ENCODE measurements around the gene SLC9A1.

Gene SLC9A1

DNA sequence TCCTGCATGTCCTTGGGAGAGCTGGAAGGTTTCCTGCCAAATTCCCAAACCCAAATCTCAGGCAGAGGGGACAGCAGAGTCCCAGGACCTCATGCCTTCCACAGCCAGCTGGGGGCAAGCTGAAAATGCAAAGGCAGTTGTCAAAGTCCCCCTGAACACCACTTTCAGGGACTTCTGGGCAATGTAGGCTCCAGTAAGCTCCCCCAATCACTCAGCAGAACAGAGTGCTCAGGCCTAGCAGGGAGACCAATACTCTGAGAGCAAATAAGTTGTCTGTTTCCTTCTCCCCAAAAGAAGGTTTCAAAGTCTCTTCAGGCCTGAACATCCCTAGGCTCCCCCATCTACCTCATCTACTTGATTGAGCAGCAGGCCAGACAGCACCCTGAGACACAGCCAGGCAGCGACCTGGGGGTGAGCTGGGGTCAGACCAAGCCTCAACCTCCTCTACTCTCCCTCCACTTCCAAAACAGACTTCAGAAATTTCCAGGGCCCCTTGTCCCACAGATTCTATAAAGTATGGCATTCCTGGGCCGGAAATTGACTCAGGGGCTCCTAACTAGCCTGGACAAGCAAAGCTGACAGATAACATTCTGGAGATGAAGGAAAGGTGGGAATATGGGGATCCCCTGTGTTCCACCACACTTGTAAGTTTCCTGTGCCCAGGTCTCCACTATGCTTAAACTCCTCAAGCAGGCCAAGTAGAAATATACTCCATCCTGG is 1.9 kb downstream of the SLC9A1 start:
- peaks cover 61 to 68% of the 10 kb centered on the region in 2 donors for H3K4me1 ChIP-seq (ENCODE audit: control insufficient read depth in 1 of 2, insufficient read depth in 2 of 2, low read length in 2 of 2)
- no peak overlapping the region for H3K27ac ChIP-seq (ENCODE audit: low read depth, low read length)
- H3K36me3 ChIP-seq (ENCODE audit: control insufficient read depth in 1 of 2, insufficient read depth in 2 of 2, low read length in 2 of 2), result no peaks in the 10 kb centered on the region
- H3K9me3 ChIP-seq (ENCODE audit: control insufficient read depth in 1 of 2, low read length in 2 of 2), result no peaks in the 10 kb centered on the region
- H3K4me3 ChIP-seq (ENCODE audit: low read depth in 1 of 2, low read length in 2 of 2), result peak overlapping the region; percentile 74 to 82
- H3K27me3 ChIP-seq (ENCODE audit: control insufficient read depth in 1 of 2, insufficient read depth in 2 of 2, low read length in 2 of 2), result no peaks in the 10 kb centered on the region
- peak overlapping the region; percentile 93 to 95 for H3K9ac ChIP-seq (ENCODE audit: low read depth in 1 of 2, low read length in 2 of 2)

GRCh38 chr1:27152004-27152828 is 2.7 kb downstream of the SLC9A1 start:
- peak overlapping the region; percentile 93 to 95 for H3K9ac ChIP-seq (ENCODE audit: low read depth in 1 of 2, low read length in 2 of 2)
- peak overlapping the region; percentile 74 to 82 for H3K4me3 ChIP-seq (ENCODE audit: low read depth in 1 of 2, low read length in 2 of 2)
- no peaks in the 10 kb centered on the region for H3K36me3 ChIP-seq (ENCODE audit: control insufficient read depth in 1 of 2, insufficient read depth in 2 of 2, low read length in 2 of 2)
- no peaks in the 10 kb centered on the region for H3K27me3 ChIP-seq (ENCODE audit: control insufficient read depth in 1 of 2, insufficient read depth in 2 of 2, low read length in 2 of 2)
- H3K27ac ChIP-seq (ENCODE audit: low read depth, low read length), result no peak overlapping the region
- H3K4me1 ChIP-seq (ENCODE audit: control insufficient read depth in 1 of 2, insufficient read depth in 2 of 2, low read length in 2 of 2), result peaks cover 61 to 68% of the 10 kb centered on the region in 2 donors
- H3K9me3 ChIP-seq (ENCODE audit: control insufficient read depth in 1 of 2, low read length in 2 of 2), result no peaks in the 10 kb centered on the region

DNA sequence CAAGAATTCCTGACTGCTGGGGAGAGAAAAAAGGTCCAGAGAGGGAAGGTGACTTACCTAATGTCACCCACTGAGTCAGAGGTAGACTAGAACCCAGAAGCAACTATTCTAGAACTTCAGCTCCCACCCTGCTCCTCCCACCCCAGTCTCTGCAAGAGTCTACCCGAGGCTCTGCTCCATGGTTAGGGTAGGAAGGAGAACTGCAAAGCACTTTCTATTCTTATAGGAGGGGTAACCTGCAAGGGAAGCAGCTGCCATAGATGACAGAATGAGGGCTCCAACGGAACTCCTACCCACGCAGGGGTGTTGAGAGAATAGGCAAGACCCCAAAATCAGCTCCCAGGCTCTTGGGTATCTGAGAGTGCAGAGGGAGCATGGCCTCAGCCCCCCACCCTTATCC is 4.3 kb downstream of the SLC9A1 start:
- H3K27me3 ChIP-seq (ENCODE audit: control insufficient read depth in 1 of 2, insufficient read depth in 2 of 2, low read length in 2 of 2), result no peaks in the 10 kb centered on the region
- H3K36me3 ChIP-seq (ENCODE audit: control insufficient read depth in 1 of 2, insufficient read depth in 2 of 2, low read length in 2 of 2), result no peaks in the 10 kb centered on the region
- H3K9ac ChIP-seq (ENCODE audit: low read depth in 1 of 2, low read length in 2 of 2), result no peak overlapping the region
- no peaks in the 10 kb centered on the region for H3K9me3 ChIP-seq (ENCODE audit: control insufficient read depth in 1 of 2, low read length in 2 of 2)
- H3K4me3 ChIP-seq (ENCODE audit: low read depth in 1 of 2, low read length in 2 of 2), result no peak overlapping the region
- peaks cover 69 to 75% of the 10 kb centered on the region in 2 donors for H3K4me1 ChIP-seq (ENCODE audit: control insufficient read depth in 1 of 2, insufficient read depth in 2 of 2, low read length in 2 of 2)
- no peak overlapping the region for H3K27ac ChIP-seq (ENCODE audit: low read depth, low read length)

DNA sequence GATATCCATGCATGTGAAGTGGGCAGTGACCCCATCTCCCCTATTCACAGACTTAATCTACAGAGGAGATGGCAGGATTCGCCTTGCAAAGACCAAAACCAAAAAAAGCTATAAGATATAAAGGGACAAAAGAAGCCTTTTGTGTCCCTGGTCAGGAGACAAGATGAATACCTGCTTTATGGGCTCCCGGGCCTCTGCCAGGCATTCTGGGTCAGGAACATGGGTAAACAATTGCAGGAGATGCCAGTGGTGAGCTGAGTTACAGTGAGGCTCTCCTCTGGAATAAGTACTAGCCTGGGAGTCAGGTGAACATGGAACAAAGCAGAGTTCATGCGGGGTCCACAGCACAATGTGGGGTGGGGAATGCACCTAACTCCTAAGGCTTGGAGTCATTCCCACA is 4.7 kb downstream of the SLC9A1 start:
- Histone ChIP-seq H3K36me3 (ENCODE audit: control insufficient read depth in 1 of 2, insufficient read depth in 2 of 2, low read length in 2 of 2) (no peaks in the 10 kb centered on the region), H3K9ac (ENCODE audit: low read depth in 1 of 2, low read length in 2 of 2) (no peak overlapping the region), H3K4me1 (ENCODE audit: control insufficient read depth in 1 of 2, insufficient read depth in 2 of 2, low read length in 2 of 2) (peaks cover 69 to 76% of the 10 kb centered on the region in 2 donors), H3K27ac (ENCODE audit: low read depth, low read length) (no peak overlapping the region), H3K9me3 (ENCODE audit: control insufficient read depth in 1 of 2, low read length in 2 of 2) (no peaks in the 10 kb centered on the region), H3K27me3 (ENCODE audit: control insufficient read depth in 1 of 2, insufficient read depth in 2 of 2, low read length in 2 of 2) (no peaks in the 10 kb centered on the region), H3K4me3 (ENCODE audit: low read depth in 1 of 2, low read length in 2 of 2) (no peak overlapping the region)

GRCh38 chr1:27149762-27150113 is 5.2 kb downstream of the SLC9A1 start:
- Histone ChIP-seq H3K27ac (ENCODE audit: low read depth, low read length) (no peak overlapping the region), H3K9me3 (ENCODE audit: control insufficient read depth in 1 of 2, low read length in 2 of 2) (no peaks in the 10 kb centered on the region), H3K27me3 (ENCODE audit: control insufficient read depth in 1 of 2, insufficient read depth in 2 of 2, low read length in 2 of 2) (no peaks in the 10 kb centered on the region), H3K4me3 (ENCODE audit: low read depth in 1 of 2, low read length in 2 of 2) (no peak overlapping the region), H3K36me3 (ENCODE audit: control insufficient read depth in 1 of 2, insufficient read depth in 2 of 2, low read length in 2 of 2) (no peaks in the 10 kb centered on the region), H3K4me1 (ENCODE audit: control insufficient read depth in 1 of 2, insufficient read depth in 2 of 2, low read length in 2 of 2) (peaks cover 74 to 80% of the 10 kb centered on the region in 2 donors), H3K9ac (ENCODE audit: low read depth in 1 of 2, low read length in 2 of 2) (peak overlapping the region in 1 of 2 donors; percentile 34)

DNA sequence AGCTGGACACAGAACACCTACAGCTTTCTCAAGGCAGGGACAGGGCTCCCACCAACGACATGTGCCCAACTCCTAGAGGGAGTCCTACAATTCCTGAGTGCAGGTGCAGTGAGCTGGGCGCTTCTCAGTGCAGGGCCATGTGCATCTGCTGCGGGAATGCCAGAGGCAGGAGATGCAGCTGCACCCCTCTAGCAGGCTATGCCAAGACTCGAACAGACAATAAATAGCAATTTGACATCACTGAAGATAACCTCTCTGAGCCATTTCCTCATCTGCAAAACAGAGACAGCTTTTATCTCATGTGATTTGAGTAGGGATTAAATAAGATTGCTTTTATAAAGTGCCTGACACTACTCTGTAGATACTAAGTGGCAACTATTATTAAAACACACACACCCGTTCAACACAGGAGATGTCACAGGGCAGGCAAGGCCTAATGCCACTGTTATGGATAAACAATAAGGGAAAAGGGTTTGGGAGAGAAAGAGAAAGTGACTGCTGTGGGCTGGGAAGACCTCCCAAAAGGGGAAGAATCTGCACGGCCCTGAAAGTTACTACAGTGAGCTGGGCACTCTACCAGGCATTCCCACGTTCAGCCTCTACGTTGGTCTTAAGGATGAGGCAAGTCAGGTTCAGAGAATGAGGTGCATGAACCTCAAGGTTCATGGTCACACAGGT is 5.7 kb downstream of the SLC9A1 start:
- Histone ChIP-seq H3K9ac (ENCODE audit: low read depth in 1 of 2, low read length in 2 of 2) (no peak overlapping the region), H3K4me3 (ENCODE audit: low read depth in 1 of 2, low read length in 2 of 2) (no peak overlapping the region), H3K27ac (ENCODE audit: low read depth, low read length) (no peak overlapping the region)

GRCh38 chr1:27148591-27148990 is 6.3 kb downstream of the SLC9A1 start:
- Histone ChIP-seq H3K27me3 (ENCODE audit: control insufficient read depth in 1 of 2, insufficient read depth in 2 of 2, low read length in 2 of 2) (no peaks in the 10 kb centered on the region), H3K9ac (ENCODE audit: low read depth in 1 of 2, low read length in 2 of 2) (no peak overlapping the region), H3K9me3 (ENCODE audit: control insufficient read depth in 1 of 2, low read length in 2 of 2) (no peaks in the 10 kb centered on the region), H3K27ac (ENCODE audit: low read depth, low read length) (no peak overlapping the region), H3K36me3 (ENCODE audit: control insufficient read depth in 1 of 2, insufficient read depth in 2 of 2, low read length in 2 of 2) (no peaks in the 10 kb centered on the region), H3K4me3 (ENCODE audit: low read depth in 1 of 2, low read length in 2 of 2) (no peak overlapping the region), H3K4me1 (ENCODE audit: control insufficient read depth in 1 of 2, insufficient read depth in 2 of 2, low read length in 2 of 2) (peaks cover 69 to 79% of the 10 kb centered on the region in 2 donors)

More for the DNA sequence above, 5.7 kb downstream of the SLC9A1 start:
- no peaks in the 10 kb centered on the region for H3K9me3 ChIP-seq (ENCODE audit: control insufficient read depth in 1 of 2, low read length in 2 of 2)
- H3K4me1 ChIP-seq (ENCODE audit: control insufficient read depth in 1 of 2, insufficient read depth in 2 of 2, low read length in 2 of 2), result peaks cover 72 to 80% of the 10 kb centered on the region in 2 donors
- H3K27me3 ChIP-seq (ENCODE audit: control insufficient read depth in 1 of 2, insufficient read depth in 2 of 2, low read length in 2 of 2), result no peaks in the 10 kb centered on the region
- no peaks in the 10 kb centered on the region for H3K36me3 ChIP-seq (ENCODE audit: control insufficient read depth in 1 of 2, insufficient read depth in 2 of 2, low read length in 2 of 2)

- Histone ChIP-seq H3K27ac (ENCODE audit: low read depth, low read length) (no peak overlapping the region), H3K9me3 (ENCODE audit: control insufficient read depth in 1 of 2, low read length in 2 of 2) (no peaks in the 10 kb centered on the region), H3K36me3 (ENCODE audit: control insufficient read depth in 1 of 2, insufficient read depth in 2 of 2, low read length in 2 of 2) (peaks cover 0 to 3% of the 10 kb centered on the region in 2 donors), H3K27me3 (ENCODE audit: control insufficient read depth in 1 of 2, insufficient read depth in 2 of 2, low read length in 2 of 2) (no peaks in the 10 kb centered on the region), H3K9ac (ENCODE audit: low read depth in 1 of 2, low read length in 2 of 2) (no peak overlapping the region), H3K4me1 (ENCODE audit: control insufficient read depth in 1 of 2, insufficient read depth in 2 of 2, low read length in 2 of 2) (peaks cover 69 to 79% of the 10 kb centered on the region in 2 donors), H3K4me3 (ENCODE audit: low read depth in 1 of 2, low read length in 2 of 2) (no peak overlapping the region)
Observed at GRCh38 chr1:27147842-27148518, 6.9 kb downstream of the SLC9A1 start.

DNA sequence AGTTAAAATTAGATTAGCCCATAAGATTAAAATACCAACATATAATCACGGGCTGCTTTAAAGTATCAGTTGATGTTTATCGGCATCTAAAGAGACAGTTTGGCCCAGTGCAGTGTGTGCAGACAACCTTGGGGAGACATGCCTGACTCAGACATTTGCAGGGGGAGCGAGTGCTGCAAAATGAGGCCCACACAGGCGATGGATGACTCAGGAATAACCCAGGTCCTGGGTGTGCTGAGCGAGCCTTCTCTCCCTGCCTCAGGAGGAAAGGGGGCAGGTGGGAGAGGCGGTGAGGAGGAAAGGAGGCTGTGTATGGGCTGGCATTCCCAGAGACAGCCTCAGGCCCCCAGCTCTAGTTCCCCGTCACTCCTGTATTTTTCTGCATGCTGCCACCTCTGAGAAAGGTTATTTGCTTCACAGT is 9.0 kb downstream of the SLC9A1 start:
- no peaks in the 10 kb centered on the region for H3K9me3 ChIP-seq (ENCODE audit: control insufficient read depth in 1 of 2, low read length in 2 of 2)
- H3K27ac ChIP-seq (ENCODE audit: low read depth, low read length), result peak overlapping the region; percentile 53
- peaks cover 72 to 79% of the 10 kb centered on the region in 2 donors for H3K4me1 ChIP-seq (ENCODE audit: control insufficient read depth in 1 of 2, insufficient read depth in 2 of 2, low read length in 2 of 2)
- H3K27me3 ChIP-seq (ENCODE audit: control insufficient read depth in 1 of 2, insufficient read depth in 2 of 2, low read length in 2 of 2), result no peaks in the 10 kb centered on the region
- peak overlapping the region; percentile 13 to 42 for H3K9ac ChIP-seq (ENCODE audit: low read depth in 1 of 2, low read length in 2 of 2)
- H3K4me3 ChIP-seq (ENCODE audit: low read depth in 1 of 2, low read length in 2 of 2), result no peak overlapping the region
- H3K36me3 ChIP-seq (ENCODE audit: control insufficient read depth in 1 of 2, insufficient read depth in 2 of 2, low read length in 2 of 2), result peaks cover 0 to 3% of the 10 kb centered on the region in 2 donors
